Natural killer cell treated with Interleukin-12 subunit alpha and Interleukin-12 subunit beta and Interleukin-15 and Interleukin-18, amount 100 ng/mL, for 72 hours (primary cell): ENCODE measurements around the gene VSX2. TPM values are rescaled to one million over a fixed set of nuclear protein-coding genes. Genes with fewer than 3 reads are reported as not detected.

ENCODE experiments used
- ATAC-seq, 2 donors: fragments of 150-1000 bp; cut with Tn5 transposase in 1 of 2; sonication (Bioruptor Pico), chemical (Tn5 transposase) in 1 of 2; 2 replicates each; pipeline ENCODE4 v1.10.0; 2021
- DNase-seq: peaks from one replicate; pipeline ENCODE4 v3.0.0; 2022; ENCODE audit warnings: low spot score
- H3K27ac Mint-ChIP-seq, 2 donors: 1 replicate in 1 of 2; 2 replicates in 1 of 2; pipeline ENCODE4 v1.8.0; 2022; ENCODE audit warnings: mixed read lengths in 2 of 2, mild to moderate bottlenecking in 1 of 2, moderate library complexity in 1 of 2
- H3K27me3 Mint-ChIP-seq, 2 donors: 1 replicate in 1 of 2; 2 replicates in 1 of 2; pipeline ENCODE4 v1.8.0; 2022; ENCODE audit warnings: mixed read lengths in 2 of 2
- H3K36me3 Mint-ChIP-seq: one replicate; pipeline ENCODE4 v1.8.0; 2022; ENCODE audit warnings: mixed read lengths
- H3K4me1 Mint-ChIP-seq, 2 donors: 1 replicate in 1 of 2; 2 replicates in 1 of 2; pipeline ENCODE4 v1.8.0; 2022; ENCODE audit warnings: low read depth in 2 of 2, mixed read lengths in 2 of 2, mild to moderate bottlenecking in 1 of 2
- H3K4me3 Mint-ChIP-seq: one replicate; pipeline ENCODE4 v1.8.0; 2022; ENCODE audit warnings: mixed read lengths
- H3K9me3 Mint-ChIP-seq: 2 replicates; pipeline ENCODE4 v1.8.0; 2022; ENCODE audit warnings: mixed read lengths
- total RNA-seq, 2 donors: library from RNA; stranded (reverse); gene quantifications; one replicate each; pipeline ENCODE4 v1.2.3, GENCODE V29; 2022

Gene VSX2
- total RNA-seq: not detected

- Mint-ChIP-seq H3K9me3 (no peaks in the 10 kb centered on the region), H3K4me3 (no peak within 1 kb of the TSS), H3K27me3 (peaks cover 53% of the 10 kb centered on the region in 2 donors), H3K36me3 (no peaks in the 10 kb centered on the region), H3K4me1 (peaks cover 7 to 9% of the 10 kb centered on the region in 2 donors), H3K27ac (no peak within 1 kb of the TSS)
- DNase-seq: no peak
- no peak for ATAC-seq
These were observed at the start of gene VSX2 for GRCh38 chr14:74238974-74239847. TSS of gene VSX2 (plus strand) at chr14:74239449. CDS start at chr14:74239562, 113 bp downstream.

GRCh38 chr14:74190927-74191575 lies 48.2 kb upstream of the VSX2 start:
- no peak for DNase-seq
- Mint-ChIP-seq H3K36me3 (no peaks in the 10 kb centered on the region), H3K4me1 (no peaks in the 10 kb centered on the region), H3K4me3 (no peak overlapping the region), H3K9me3 (no peaks in the 10 kb centered on the region), H3K27ac (no peak overlapping the region), H3K27me3 (no peaks in the 10 kb centered on the region)
- no peak for ATAC-seq

GRCh38 chr14:74194506-74195274 lies 44.6 kb upstream of the VSX2 start:
- no peaks in the 10 kb centered on the region for H3K9me3 Mint-ChIP-seq
- H3K4me1 Mint-ChIP-seq: no peaks in the 10 kb centered on the region
- H3K27me3 Mint-ChIP-seq: no peaks in the 10 kb centered on the region
- DNase-seq: no peak
- H3K4me3 Mint-ChIP-seq: no peak overlapping the region
- H3K36me3 Mint-ChIP-seq: peaks cover 8% of the 10 kb centered on the region
- H3K27ac Mint-ChIP-seq: no peak overlapping the region
- ATAC-seq: no peak

DNA sequence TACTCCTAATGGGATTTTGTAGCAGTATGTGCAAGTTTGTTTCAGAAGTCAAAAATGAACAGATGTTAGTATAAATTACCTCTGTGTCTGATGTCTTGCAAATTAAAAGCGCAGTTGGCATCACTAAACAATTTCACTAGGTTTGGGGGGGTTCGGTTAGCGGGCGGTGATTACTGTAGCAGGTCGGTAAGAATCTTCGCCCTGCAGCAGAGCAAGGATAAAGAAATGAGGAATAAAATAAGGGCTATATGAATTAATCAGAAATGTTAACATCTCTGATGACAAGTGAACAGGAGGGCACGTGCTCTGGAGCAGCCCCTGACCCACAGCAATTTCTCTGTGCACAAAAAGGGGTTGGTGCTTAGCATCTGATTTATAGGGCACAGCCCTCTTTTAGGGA lies 43.6 kb upstream of the VSX2 start:
- no peaks in the 10 kb centered on the region for H3K27me3 Mint-ChIP-seq
- peaks cover 8% of the 10 kb centered on the region for H3K36me3 Mint-ChIP-seq
- no peak overlapping the region for H3K27ac Mint-ChIP-seq
- no peak overlapping the region for H3K4me3 Mint-ChIP-seq
- H3K4me1 Mint-ChIP-seq: no peaks in the 10 kb centered on the region
- no peaks in the 10 kb centered on the region for H3K9me3 Mint-ChIP-seq
- DNase-seq (no peak), ATAC-seq (no peak)

DNA sequence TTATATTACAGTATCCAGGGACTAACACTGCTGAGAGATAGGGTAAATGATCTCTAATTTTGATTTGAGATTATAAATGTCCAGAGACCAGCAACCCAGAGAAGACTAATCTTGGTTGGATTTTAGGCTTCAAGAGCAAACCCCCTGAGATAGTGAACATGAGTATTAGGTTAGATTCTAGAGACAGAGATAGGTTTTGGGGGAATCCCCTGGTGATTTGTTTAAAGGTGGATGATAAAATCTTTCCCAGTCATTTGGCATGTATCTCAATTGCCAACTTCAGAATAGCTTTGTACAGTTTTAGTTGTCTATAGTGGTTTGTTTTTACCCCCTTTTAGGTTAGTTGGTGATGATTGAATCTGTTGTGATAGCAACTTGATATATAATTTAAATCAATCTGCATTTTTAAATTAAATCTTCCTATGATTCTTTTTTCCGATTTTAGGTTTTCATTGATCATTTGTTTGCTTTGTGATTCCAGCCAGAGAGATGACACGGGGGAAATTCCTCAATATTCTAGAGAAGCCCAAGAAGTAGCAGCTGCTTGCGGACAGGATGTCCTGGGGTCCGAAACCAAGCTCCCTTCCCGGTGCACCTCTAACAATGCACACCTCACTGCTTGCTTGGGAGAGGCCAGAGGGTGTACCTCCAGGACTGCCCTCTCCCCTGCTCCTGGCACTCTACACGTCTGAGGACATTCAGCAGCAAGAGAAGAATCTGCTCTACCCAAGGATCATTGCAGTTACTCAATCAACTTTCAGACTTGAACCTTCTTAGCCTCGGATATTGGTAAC lies 40.6 kb upstream of the VSX2 start:
- Mint-ChIP-seq H3K36me3 (peaks cover 17% of the 10 kb centered on the region), H3K4me3 (no peak overlapping the region), H3K27me3 (no peaks in the 10 kb centered on the region), H3K9me3 (no peaks in the 10 kb centered on the region), H3K4me1 (no peaks in the 10 kb centered on the region), H3K27ac (no peak overlapping the region)
- DNase-seq (no peak), ATAC-seq (no peak)

DNA sequence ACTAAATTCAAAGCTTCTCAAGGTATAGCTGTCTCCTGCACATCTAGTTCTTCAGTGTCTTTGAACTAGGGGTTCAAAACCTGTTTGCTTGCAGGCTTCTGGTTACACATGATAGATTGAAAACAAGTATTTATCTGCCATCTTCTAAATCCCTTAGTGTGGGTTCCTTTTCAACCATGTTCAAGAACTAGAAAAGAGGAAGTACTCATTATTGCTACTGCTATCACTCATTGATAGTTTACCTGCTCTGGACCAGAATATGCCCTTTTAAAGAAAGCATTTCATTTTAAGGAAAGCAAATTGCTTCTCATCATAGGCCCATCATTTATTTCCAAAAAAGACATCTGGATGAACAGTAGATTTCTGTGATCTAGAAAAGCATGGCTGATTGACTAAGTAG lies 37.1 kb upstream of the VSX2 start:
- H3K36me3 Mint-ChIP-seq: peaks cover 17% of the 10 kb centered on the region
- no peak overlapping the region for H3K4me3 Mint-ChIP-seq
- DNase-seq: no peak
- H3K27ac Mint-ChIP-seq: no peak overlapping the region
- H3K4me1 Mint-ChIP-seq: no peaks in the 10 kb centered on the region
- ATAC-seq: no peak
- H3K9me3 Mint-ChIP-seq: no peaks in the 10 kb centered on the region
- H3K27me3 Mint-ChIP-seq: no peaks in the 10 kb centered on the region

- Mint-ChIP-seq H3K27ac (no peak overlapping the region), H3K36me3 (peaks cover 17% of the 10 kb centered on the region), H3K9me3 (no peaks in the 10 kb centered on the region), H3K4me1 (no peaks in the 10 kb centered on the region), H3K27me3 (no peaks in the 10 kb centered on the region), H3K4me3 (no peak overlapping the region)
- ATAC-seq (no peak), DNase-seq (no peak)
These were observed 35.6 kb upstream of the VSX2 start for GRCh38 chr14:74203639-74204038.

DNA sequence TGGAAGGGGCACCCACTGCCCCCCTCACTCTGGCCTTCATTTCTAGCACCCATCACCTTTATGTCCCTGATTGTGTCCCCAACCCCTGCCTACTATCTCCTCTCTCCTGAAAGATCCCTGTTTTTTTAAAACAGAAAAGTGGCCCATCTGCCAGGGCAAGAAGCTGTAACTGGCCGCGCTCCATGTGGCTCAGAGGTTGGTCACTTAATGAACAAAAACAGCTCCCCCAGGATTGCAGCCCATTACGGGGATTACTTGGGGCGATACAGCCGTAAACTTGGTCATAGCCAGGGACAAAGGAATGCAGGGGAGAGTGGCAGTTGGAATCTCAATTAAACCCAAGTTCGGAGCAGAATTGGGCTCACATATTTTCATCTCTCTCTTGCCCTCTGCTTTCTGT lies 34.8 kb upstream of the VSX2 start:
- Mint-ChIP-seq H3K9me3 (no peaks in the 10 kb centered on the region), H3K27me3 (no peaks in the 10 kb centered on the region)

GRCh38 chr14:74205882-74206281 lies 33.4 kb upstream of the VSX2 start:
- Mint-ChIP-seq H3K4me3 (no peak overlapping the region), H3K27ac (no peak overlapping the region), H3K36me3 (peaks cover 9% of the 10 kb centered on the region), H3K4me1 (no peaks in the 10 kb centered on the region), H3K27me3 (no peaks in the 10 kb centered on the region), H3K9me3 (no peaks in the 10 kb centered on the region)
- DNase-seq (no peak), ATAC-seq (no peak)

More for the DNA sequence above, 34.8 kb upstream of the VSX2 start:
- DNase-seq (no peak), ATAC-seq (no peak)
- no peaks in the 10 kb centered on the region for H3K4me1 Mint-ChIP-seq
- no peak overlapping the region for H3K4me3 Mint-ChIP-seq
- H3K36me3 Mint-ChIP-seq: peaks cover 9% of the 10 kb centered on the region
- H3K27ac Mint-ChIP-seq: no peak overlapping the region

GRCh38 chr14:74207943-74208342 lies 31.3 kb upstream of the VSX2 start:
- Mint-ChIP-seq H3K4me1 (no peaks in the 10 kb centered on the region), H3K9me3 (no peaks in the 10 kb centered on the region), H3K36me3 (no peaks in the 10 kb centered on the region), H3K4me3 (no peak overlapping the region), H3K27ac (no peak overlapping the region), H3K27me3 (peaks cover 0 to 1% of the 10 kb centered on the region in 2 donors)
- ATAC-seq (no peak), DNase-seq (no peak)

DNA sequence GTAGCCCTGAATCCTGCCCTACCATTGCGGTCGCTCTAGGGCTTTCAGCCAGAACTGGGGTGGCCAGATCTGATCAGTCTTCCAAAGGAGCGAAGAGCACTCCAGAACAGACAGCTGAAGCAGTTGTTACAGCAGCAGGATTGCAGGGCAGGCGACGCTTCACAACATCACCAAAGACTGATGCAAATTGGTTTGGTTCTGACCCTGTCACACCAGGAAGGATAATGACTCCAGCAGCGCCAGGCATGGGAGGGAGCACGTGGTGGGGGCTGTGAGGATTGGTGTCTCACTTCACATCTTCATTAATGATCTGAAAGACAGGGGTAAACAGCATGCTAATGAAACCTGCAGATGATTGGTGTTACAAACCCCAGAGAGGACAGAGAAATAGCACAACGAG lies 30.6 kb upstream of the VSX2 start:
- Mint-ChIP-seq H3K4me3 (no peak overlapping the region), H3K27ac (no peak overlapping the region), H3K4me1 (no peaks in the 10 kb centered on the region), H3K9me3 (no peaks in the 10 kb centered on the region), H3K36me3 (no peaks in the 10 kb centered on the region), H3K27me3 (peaks cover 0 to 2% of the 10 kb centered on the region in 2 donors)
- no peak for DNase-seq
- ATAC-seq: no peak

GRCh38 chr14:74211945-74212580 lies 27.2 kb upstream of the VSX2 start:
- no peak overlapping the region for H3K27ac Mint-ChIP-seq
- no peak overlapping the region for H3K4me3 Mint-ChIP-seq
- H3K4me1 Mint-ChIP-seq: no peaks in the 10 kb centered on the region
- no peaks in the 10 kb centered on the region for H3K9me3 Mint-ChIP-seq
- ATAC-seq: no peak
- H3K27me3 Mint-ChIP-seq: peaks cover 0 to 4% of the 10 kb centered on the region in 2 donors
- no peak for DNase-seq
- H3K36me3 Mint-ChIP-seq: no peaks in the 10 kb centered on the region
